ENCODE measurements around the gene BSG. TPM values are rescaled to one million over a fixed set of nuclear protein-coding genes. Genes with fewer than 3 reads are reported as not detected.

Gene BSG
- total RNA-seq, 1 experiment from 2014 or later = 546 TPM

- H3K4me1 ChIP-seq = peaks cover 22% of the 10 kb centered on the region
- no peaks in the 10 kb centered on the region for H3K36me3 ChIP-seq
- no peaks in the 10 kb centered on the region for H3K27me3 ChIP-seq
Measured at GRCh38 chr19:609004-609346, 36.6 kb downstream of the BSG start.

GRCh38 chr19:610071-610800 is 37.8 kb downstream of the BSG start:
- H3K9me3 ChIP-seq (replicated peaks) = no peaks in the 10 kb centered on the region
- H3K4me3 ChIP-seq = peak overlapping the region; percentile 40
- peak; percentile 66 to 71 for DNase-seq
- H3K4me1 ChIP-seq = peaks cover 22% of the 10 kb centered on the region
- peak overlapping the region; percentile 69 for H3K27ac ChIP-seq
- no peaks in the 10 kb centered on the region; the same call in 1 of the 2 replicates for H3K36me3 ChIP-seq
- no peaks in the 10 kb centered on the region for H3K27me3 ChIP-seq

More at GRCh38 chr19:609004-609346, 36.6 kb downstream of the BSG start:
- DNase-seq = peak; percentile 70 to 76
- peak overlapping the region; percentile 42 for H3K27ac ChIP-seq
- H3K4me3 ChIP-seq = no peak overlapping the region
- H3K9me3 ChIP-seq (replicated peaks) = no peaks in the 10 kb centered on the region

- Histone ChIP-seq H3K27me3 (no peaks in the 10 kb centered on the region), H3K9me3 (replicated peaks) (no peaks in the 10 kb centered on the region), H3K36me3 (no peaks in the 10 kb centered on the region; the same call in 1 of the 2 replicates), H3K4me1 (peaks cover 22% of the 10 kb centered on the region), H3K27ac (peak overlapping the region; percentile 69), H3K4me3 (peak overlapping the region; percentile 40)
- peak; percentile 90 to 92 for DNase-seq
Measured at GRCh38 chr19:610801-611480, 38.5 kb downstream of the BSG start.

GRCh38 chr19:611481-611868 is 39.1 kb downstream of the BSG start:
- H3K4me3 ChIP-seq = peak overlapping the region; percentile 40
- no peaks in the 10 kb centered on the region for H3K27me3 ChIP-seq
- peak overlapping the region; percentile 69 for H3K27ac ChIP-seq
- no peak for DNase-seq
- H3K9me3 ChIP-seq (replicated peaks) = no peaks in the 10 kb centered on the region
- peaks cover 22% of the 10 kb centered on the region for H3K4me1 ChIP-seq
- no peaks in the 10 kb centered on the region; the same call in 1 of the 2 replicates for H3K36me3 ChIP-seq

GRCh38 chr19:612941-613340 is 40.5 kb downstream of the BSG start:
- no peak for DNase-seq
- Histone ChIP-seq H3K9me3 (replicated peaks) (no peaks in the 10 kb centered on the region), H3K27me3 (no peaks in the 10 kb centered on the region), H3K27ac (no peak overlapping the region), H3K4me3 (no peak overlapping the region), H3K4me1 (peaks cover 22% of the 10 kb centered on the region), H3K36me3 (peaks cover under 1% of the 10 kb centered on the region; the same call in 1 of the 2 replicates)

GRCh38 chr19:613732-614567 is 41.6 kb downstream of the BSG start:
- Histone ChIP-seq H3K4me1 (peaks cover 14% of the 10 kb centered on the region), H3K27ac (no peak overlapping the region), H3K9me3 (replicated peaks) (no peaks in the 10 kb centered on the region), H3K27me3 (no peaks in the 10 kb centered on the region), H3K36me3 (peaks cover 11% of the 10 kb centered on the region), H3K4me3 (no peak overlapping the region)
- no peak for DNase-seq

- no peak overlapping the region for H3K4me3 ChIP-seq
- no peaks in the 10 kb centered on the region for H3K27me3 ChIP-seq
- no peak for DNase-seq
- H3K27ac ChIP-seq = no peak overlapping the region
- no peaks in the 10 kb centered on the region for H3K4me1 ChIP-seq
- H3K36me3 ChIP-seq = peaks cover 25% of the 10 kb centered on the region
- H3K9me3 ChIP-seq (replicated peaks) = no peaks in the 10 kb centered on the region
Measured at GRCh38 chr19:615619-616018, 43.2 kb downstream of the BSG start.

GRCh38 chr19:616062-616700 is 43.8 kb downstream of the BSG start:
- no peaks in the 10 kb centered on the region for H3K27me3 ChIP-seq
- H3K9me3 ChIP-seq (replicated peaks) = no peaks in the 10 kb centered on the region
- no peaks in the 10 kb centered on the region for H3K4me1 ChIP-seq
- no peak overlapping the region for H3K4me3 ChIP-seq
- no peak for DNase-seq
- H3K36me3 ChIP-seq = peaks cover 25% of the 10 kb centered on the region
- no peak overlapping the region for H3K27ac ChIP-seq

GRCh38 chr19:616747-617526 is 44.5 kb downstream of the BSG start:
- Histone ChIP-seq H3K36me3 (peaks cover 29% of the 10 kb centered on the region), H3K9me3 (replicated peaks) (no peaks in the 10 kb centered on the region), H3K27me3 (no peaks in the 10 kb centered on the region), H3K4me3 (no peak overlapping the region), H3K27ac (no peak overlapping the region), H3K4me1 (no peaks in the 10 kb centered on the region)
- DNase-seq = no peak

GRCh38 chr19:617551-618246 is 45.3 kb downstream of the BSG start:
- H3K27me3 ChIP-seq = no peaks in the 10 kb centered on the region
- H3K9me3 ChIP-seq (replicated peaks) = no peaks in the 10 kb centered on the region
- DNase-seq = no peak
- H3K4me1 ChIP-seq = no peaks in the 10 kb centered on the region
- H3K27ac ChIP-seq = no peak overlapping the region
- peaks cover 33% of the 10 kb centered on the region for H3K36me3 ChIP-seq
- no peak overlapping the region for H3K4me3 ChIP-seq

GRCh38 chr19:618247-618619 is 45.8 kb downstream of the BSG start:
- DNase-seq = no peak
- H3K9me3 ChIP-seq (replicated peaks) = no peaks in the 10 kb centered on the region
- no peak overlapping the region for H3K27ac ChIP-seq
- H3K27me3 ChIP-seq = no peaks in the 10 kb centered on the region
- H3K4me3 ChIP-seq = no peak overlapping the region
- H3K4me1 ChIP-seq = no peaks in the 10 kb centered on the region
- H3K36me3 ChIP-seq = peaks cover 35% of the 10 kb centered on the region

- H3K27me3 ChIP-seq = no peaks in the 10 kb centered on the region
- no peak for DNase-seq
- peaks cover 37% of the 10 kb centered on the region for H3K36me3 ChIP-seq
- H3K27ac ChIP-seq = no peak overlapping the region
- H3K4me3 ChIP-seq = no peak overlapping the region
- H3K9me3 ChIP-seq (replicated peaks) = no peaks in the 10 kb centered on the region
- no peaks in the 10 kb centered on the region for H3K4me1 ChIP-seq
Measured at GRCh38 chr19:618674-619285, 46.4 kb downstream of the BSG start.

GRCh38 chr19:619286-620002 is 47.0 kb downstream of the BSG start:
- Histone ChIP-seq H3K9me3 (replicated peaks) (no peaks in the 10 kb centered on the region), H3K4me1 (no peaks in the 10 kb centered on the region), H3K4me3 (no peak overlapping the region), H3K27ac (no peak overlapping the region), H3K27me3 (no peaks in the 10 kb centered on the region), H3K36me3 (peaks cover 37% of the 10 kb centered on the region)
- DNase-seq = no peak
